HG03103 (cell line): ENCODE measurements around the gene ACTL8.
"Not testable (repeated sequence)": the region's sequence is repeated elsewhere in the genome, so short reads cannot be mapped to it uniquely, and the experiment has no call there.

Experiments
- ATAC-seq: cut with Tn5 transposase; IDR thresholded peaks from one replicate; pipeline ENCODE4 v1.9.1; 2021; ENCODE audit warnings: low read depth; ENCODE audit not compliant: unreplicated experiment

ACTL8 gene

GRCh38 chr1:17734609-17735008 is 20.5 kb upstream of the ACTL8 start:
- no peak for ATAC-seq

DNA sequence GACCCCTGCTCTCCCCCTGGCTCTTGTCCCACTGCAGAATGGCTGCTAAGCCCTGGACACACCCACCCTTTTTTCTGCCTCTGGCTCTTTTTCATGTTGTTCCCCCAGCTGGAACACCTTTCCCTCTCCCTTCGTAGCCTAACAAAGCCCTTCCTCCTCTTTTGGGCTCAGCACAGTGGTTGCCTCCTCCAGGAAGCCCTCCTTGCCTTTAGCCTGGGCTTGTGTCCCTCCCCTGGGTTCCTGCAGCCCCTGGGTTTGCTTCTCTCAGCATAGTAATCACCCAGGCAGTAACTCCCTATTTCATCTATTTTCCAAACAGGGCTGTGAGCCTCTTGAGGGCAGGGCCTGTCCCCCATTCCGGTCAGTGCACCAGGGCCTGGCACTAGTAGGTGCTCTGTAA is 19.8 kb upstream of the ACTL8 start:
- ATAC-seq = no peak

- no peak for ATAC-seq
Measured at GRCh38 chr1:17735793-17736192, 19.3 kb upstream of the ACTL8 start.

- ATAC-seq = no peak
Measured at GRCh38 chr1:17736625-17737024, 18.5 kb upstream of the ACTL8 start.

- no peak for ATAC-seq
Measured at GRCh38 chr1:17739050-17739449, 16.1 kb upstream of the ACTL8 start.

- no peak for ATAC-seq
Measured at GRCh38 chr1:17741052-17741451, 14.1 kb upstream of the ACTL8 start.

DNA sequence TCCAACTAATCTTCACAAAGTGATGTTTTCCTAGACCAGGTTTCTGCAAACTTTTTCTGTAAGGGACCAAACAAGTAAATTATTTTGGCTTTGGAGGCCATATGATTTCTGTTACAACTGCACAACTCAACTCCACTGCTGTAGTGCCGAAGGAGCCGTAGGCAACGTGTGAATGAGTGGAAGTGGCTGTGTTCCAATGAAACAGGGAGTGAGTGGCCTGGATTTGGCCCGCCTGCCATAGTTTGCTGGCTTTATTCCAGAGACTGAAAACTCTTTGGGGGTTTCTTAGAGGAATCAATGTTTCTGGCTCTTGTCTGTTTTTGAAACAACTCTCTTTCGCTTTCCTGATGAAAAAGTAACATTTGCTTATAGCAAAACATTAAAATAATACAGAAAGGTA is 12.6 kb upstream of the ACTL8 start:
- ATAC-seq = no peak

DNA sequence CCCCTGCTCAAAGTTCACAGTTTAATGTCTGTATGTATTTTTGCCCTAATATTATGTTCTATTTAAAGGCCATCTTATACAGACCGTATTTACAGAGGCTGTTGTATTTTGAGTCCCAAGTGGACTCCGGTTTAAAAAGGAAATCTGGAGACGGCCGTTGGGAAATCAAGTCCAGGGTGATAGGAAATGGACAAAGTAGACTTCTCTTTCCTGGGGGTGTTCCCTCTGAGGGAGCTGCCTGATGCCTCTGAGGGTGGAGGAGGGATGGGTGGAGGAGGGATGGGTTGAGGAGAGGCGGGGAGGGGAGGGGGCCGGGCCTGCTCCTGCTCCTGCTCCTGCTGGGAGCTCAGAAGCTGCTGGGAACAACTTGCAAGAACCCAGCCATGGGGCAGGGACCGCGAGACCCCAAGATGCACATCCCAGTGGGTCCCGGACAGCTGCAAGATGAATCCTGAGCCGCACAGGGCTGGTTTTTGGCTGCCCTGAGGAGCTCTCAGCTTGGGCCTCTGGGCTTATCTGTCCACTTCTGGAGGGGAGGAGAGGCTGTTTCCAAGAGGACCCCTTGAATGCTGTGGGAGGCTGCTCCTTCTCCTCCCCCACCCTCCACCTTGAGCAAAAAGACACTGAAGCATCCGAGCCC is 12.0 kb upstream of the ACTL8 start:
- no peak for ATAC-seq

DNA sequence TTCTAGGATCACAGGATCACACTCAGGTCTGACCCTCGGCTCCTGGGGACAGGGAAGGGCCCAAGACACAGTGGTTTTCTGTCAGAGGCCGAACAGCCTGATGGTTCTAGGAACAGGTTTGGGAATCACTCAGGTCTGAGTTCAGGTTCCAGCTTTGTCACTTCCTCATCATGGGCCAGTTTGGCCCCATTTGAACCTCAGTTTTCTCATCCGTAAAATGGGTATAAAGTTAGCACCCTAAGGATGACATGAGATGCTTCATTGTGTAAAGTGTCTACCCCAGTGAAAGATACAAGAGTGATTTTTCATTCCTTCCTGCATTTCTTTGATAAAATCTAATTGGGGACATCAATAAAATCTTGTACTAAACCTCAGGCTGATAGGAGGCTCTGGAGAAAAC is 11.2 kb upstream of the ACTL8 start:
- ATAC-seq = no peak

DNA sequence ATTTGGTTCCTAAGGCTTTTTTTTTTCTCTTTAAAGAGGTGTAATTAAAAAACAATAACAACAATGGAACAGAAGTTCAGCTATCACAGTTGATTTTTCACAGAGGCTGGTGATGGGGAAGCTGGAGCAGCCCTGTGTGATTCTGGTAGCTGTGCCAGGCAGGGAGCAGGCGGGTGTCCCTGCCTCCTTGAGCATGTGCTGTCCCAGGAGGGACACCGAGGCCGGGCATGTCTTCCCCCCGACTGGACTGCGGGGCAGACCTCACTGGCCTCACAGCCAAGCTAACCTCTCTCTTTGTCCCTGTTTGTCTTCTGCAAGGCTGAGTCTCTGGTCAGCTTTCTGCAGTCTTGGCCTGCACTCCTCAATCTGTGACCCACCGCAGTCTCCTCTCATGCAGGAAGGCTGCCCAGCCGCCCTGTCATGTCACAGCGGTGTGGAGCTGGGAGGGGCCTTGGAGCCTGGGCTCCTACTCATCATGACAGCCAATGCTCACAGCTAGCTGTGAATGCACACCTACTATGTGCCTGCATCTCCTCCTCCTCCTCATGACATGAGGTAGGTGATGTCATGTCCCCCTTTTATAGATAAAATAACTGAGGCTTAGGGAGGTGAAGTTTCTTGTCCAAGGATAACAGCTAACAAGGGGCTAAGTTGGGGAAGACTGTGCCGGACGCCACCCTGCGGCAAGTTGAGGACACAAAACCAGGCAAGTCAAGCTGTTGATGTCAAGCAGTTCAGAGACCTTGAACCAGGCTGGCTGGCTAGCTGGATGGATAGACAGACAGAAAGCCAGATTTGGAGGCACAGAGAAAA is 10.3 kb upstream of the ACTL8 start:
- no peak for ATAC-seq

DNA sequence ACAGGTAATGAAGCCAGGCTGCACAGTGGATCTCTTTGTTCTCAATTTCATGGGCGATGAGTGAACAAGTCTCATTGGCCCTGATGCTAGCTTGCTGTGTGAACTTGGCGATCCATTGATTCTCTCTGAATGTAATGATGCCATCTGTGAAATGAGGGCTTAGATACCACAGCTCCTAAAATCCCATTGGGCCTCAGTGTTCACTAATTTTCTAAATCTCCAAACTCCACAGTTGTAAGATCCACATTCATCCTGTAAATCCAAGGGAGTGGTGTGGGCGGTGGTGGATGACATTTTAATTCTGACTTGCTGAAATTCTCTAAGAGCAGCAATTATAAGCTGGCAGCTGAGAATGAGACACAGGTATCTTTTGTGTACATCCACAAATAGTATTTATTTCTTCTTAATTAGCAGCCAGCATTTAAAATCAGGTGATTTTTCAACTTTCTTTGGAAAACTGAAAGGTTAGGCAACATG is 9.6 kb upstream of the ACTL8 start:
- ATAC-seq = no peak

GRCh38 chr1:17746281-17746680 is 8.9 kb upstream of the ACTL8 start:
- not testable (repeated sequence) for ATAC-seq

- ATAC-seq = no peak
Measured at GRCh38 chr1:17746920-17747319, 8.2 kb upstream of the ACTL8 start.

DNA sequence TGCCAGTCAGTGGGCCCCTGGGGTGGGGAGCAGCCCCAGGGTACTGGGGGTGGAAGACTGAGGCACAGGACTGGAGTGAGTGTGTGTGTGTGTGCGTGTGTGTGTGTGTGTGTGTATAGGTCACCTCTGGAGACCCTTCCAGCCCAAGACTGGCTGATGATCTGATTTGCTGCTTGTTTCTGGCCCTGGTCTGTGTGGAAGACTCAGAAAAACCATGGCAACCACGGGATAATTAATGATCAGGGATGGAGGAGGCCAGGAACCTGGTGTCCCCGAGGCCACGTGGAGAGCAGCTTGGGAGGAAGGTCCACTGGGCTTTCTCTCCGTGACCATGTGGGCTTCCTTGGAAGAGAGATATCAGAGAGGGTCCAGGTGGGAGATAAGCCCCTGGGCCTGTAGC is 4.8 kb upstream of the ACTL8 start:
- no peak for ATAC-seq

- no peak for ATAC-seq
Measured at GRCh38 chr1:17752356-17752755, 2.8 kb upstream of the ACTL8 start.

DNA sequence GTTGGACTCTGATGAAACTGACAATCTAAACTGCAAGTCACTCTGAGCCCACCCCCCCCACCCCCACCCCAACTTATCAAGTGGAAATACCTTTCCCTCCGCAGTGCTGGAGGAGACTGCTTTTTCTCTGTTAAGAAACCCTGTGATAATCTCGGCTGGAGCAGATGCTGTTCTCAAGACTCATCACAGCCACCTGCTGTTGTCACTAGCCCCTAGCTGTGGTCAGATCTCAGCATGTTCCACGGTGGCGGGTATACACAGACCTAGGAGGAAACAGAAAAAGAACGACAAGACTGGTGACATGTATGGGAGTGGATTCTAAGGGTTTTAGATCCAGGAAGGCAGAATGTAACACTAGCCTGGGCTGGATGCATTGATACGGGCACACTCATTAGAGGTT is 2.3 kb downstream of the ACTL8 start:
- no peak for ATAC-seq

DNA sequence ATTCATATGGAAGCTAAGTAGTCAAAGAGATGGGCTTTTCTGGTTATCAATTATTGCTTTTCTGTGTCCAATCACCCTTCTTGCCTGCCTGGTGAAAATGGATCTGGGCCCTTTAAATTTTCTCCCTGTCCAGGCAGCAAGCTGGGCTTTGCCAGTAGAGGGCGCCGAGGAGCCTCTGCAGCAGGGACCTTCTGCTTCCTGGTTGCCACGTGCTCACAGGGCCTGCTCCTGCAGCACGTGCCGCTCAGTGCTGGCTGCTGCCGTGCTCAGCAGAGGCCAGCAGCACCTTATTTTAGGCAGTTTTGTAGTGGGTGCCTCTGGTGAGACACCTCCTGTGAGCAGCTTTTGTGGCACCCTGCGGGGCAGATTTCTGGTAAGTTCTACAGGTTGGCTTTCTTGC is 4.0 kb downstream of the ACTL8 start:
- no peak for ATAC-seq

- no peak for ATAC-seq
Measured at GRCh38 chr1:17762313-17762712, 7.2 kb downstream of the ACTL8 start.

DNA sequence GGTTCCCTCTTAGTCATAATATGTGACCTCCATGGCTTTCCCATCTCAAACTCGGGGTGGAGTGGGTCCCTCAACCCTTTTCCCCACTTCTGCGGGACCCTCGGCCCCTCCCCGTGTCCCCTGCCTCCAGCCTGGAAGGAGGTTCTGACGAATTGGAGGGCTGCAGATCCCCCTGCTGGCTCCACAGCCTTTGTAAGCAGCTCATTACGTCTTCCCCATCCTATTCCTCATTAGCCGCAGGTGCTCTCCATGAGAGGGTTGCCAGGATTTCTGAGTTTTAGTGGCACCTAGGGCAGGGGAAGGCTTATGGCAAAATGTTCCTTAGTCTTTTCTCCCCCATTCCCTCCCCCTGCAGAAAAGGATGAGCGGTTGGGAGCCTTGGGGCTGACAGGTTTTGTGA is 8.3 kb downstream of the ACTL8 start:
- ATAC-seq = no peak

GRCh38 chr1:17763995-17764394 is 8.9 kb downstream of the ACTL8 start:
- ATAC-seq = no peak

DNA sequence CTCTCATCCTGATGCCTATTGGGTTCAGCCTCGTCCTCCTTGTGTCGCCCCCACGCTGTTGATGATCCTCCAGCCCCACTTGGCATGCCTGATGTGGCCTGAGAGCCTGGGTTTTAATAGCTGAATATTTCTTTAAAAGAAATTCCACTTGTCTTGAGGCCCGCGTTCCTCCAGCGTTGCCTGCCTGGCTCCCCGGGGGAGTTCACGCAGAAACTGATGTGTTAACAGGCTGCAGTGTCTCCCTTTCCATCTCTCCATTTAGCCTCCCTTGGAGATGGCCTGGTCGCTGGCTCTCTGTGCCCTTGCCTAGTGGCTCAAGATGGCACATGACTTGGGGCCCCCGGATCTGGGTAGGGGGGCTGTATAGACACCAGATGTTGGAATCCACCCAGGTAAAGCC is 9.5 kb downstream of the ACTL8 start:
- no peak for ATAC-seq
